B cell (primary cell): ENCODE results near the gene TET3. TPM values are rescaled to one million over a fixed set of nuclear protein-coding genes. Genes with fewer than 3 reads are reported as not detected.

Experiments used
- ATAC-seq: fragments of 200-7000 bp; cut with Tn5 transposase; one replicate; pipeline ENCODE4 v1.10.0; 2021; ENCODE audit warnings: low read depth, mild to moderate bottlenecking, moderate number of reproducible peaks, moderate library complexity
- CTCF ChIA-PET: fragments of 350-600 bp; sonication (Branson Sonifier 250); formaldehyde crosslinking; loops from one replicate; lab custom pipeline; 2021; ENCODE audit warnings: antibody characterized with exemption, inconsistent platforms; lab: Charles Lee
- POLR2A ChIA-PET: fragments of 350-600 bp; sonication (Branson Sonifier 250); formaldehyde crosslinking; loops from one replicate; lab custom pipeline; 2021; ENCODE audit warnings: antibody characterized with exemption; lab: Charles Lee
- DNase-seq: peaks from one replicate; pipeline ENCODE4 v3.0.0; 2013
- H2AFZ ChIP-seq: 2 replicates; pipeline ENCODE4 v1.6.1; 2012; ENCODE audit warnings: mild to moderate bottlenecking, low read depth, low read length; ENCODE audit not compliant: insufficient read depth, poor library complexity, severe bottlenecking
- H3K27ac ChIP-seq, 2 donors: 1 replicate in 1 of 2; 2 replicates in 1 of 2; pipeline ENCODE4 v1.5.1; 2012 to 2013; ENCODE audit warnings: low read length in 2 of 2, mild to moderate bottlenecking in 2 of 2, moderate library complexity in 1 of 2
- H3K27me3 ChIP-seq, 4 experiments: fragments of 200-600 bp in 1 of 4; sonication (generic) in 1 of 4; replicated peaks in 1 of 4; 1 replicate in 2 of 4; 2 replicates in 2 of 4; pipeline versions ENCODE4 v1.6.1 to v1.7.0; 2013 to 2016; ENCODE audit warnings: low read length in 3 of 4, mild to moderate bottlenecking in 2 of 4, mixed read lengths in 1 of 4, moderate library complexity in 1 of 4; ENCODE audit not compliant: insufficient read depth in 4 of 4, control insufficient read depth in 3 of 4; ENCODE audit errors: control extremely low read depth in 1 of 4
- H3K36me3 ChIP-seq, 2 experiments: replicated peaks in 1 of 2; 1 replicate in 1 of 2; 2 replicates in 1 of 2; pipeline versions ENCODE4 v1.6.1 to v1.7.1; 2013; ENCODE audit warnings: low read length in 1 of 2; ENCODE audit not compliant: insufficient read depth in 2 of 2, control insufficient read depth in 1 of 2; ENCODE audit errors: control extremely low read depth in 1 of 2, extremely low read depth in 1 of 2
- H3K4me1 ChIP-seq, 2 donors: fragments of 200-600 bp in 1 of 2; sonication (generic) in 1 of 2; 1 replicate in 1 of 2; 2 replicates in 1 of 2; pipeline versions ENCODE4 v1.5.1 to v1.6.1; 2013 to 2017; ENCODE audit warnings: low read length in 2 of 2; ENCODE audit not compliant: control insufficient read depth in 2 of 2, insufficient read depth in 2 of 2
- H3K4me2 ChIP-seq: replicated peaks from 2 replicates; pipeline ENCODE3; 2012; ENCODE audit warnings: mild to moderate bottlenecking, low read depth, low read length; ENCODE audit not compliant: poor library complexity, severe bottlenecking
- H3K4me3 ChIP-seq, 5 experiments: fragments of 200-600 bp in 1 of 5; sonication (generic) in 1 of 5; 1 replicate in 3 of 5; 2 replicates in 2 of 5; pipeline versions ENCODE4 v1.5.1 to v1.7.0; 2011 to 2016; ENCODE audit warnings: low read length in 4 of 5, mild to moderate bottlenecking in 4 of 5, low read depth in 2 of 5, control low read depth in 1 of 5, moderate library complexity in 1 of 5; ENCODE audit not compliant: insufficient read depth in 1 of 5; ENCODE audit errors: control extremely low read depth in 1 of 5, extremely low read depth in 1 of 5
- H3K79me2 ChIP-seq: fragments of 200-600 bp; sonication (generic); one replicate; pipeline ENCODE4 v1.6.0; 2016; ENCODE audit warnings: low read length; ENCODE audit not compliant: control insufficient read depth, insufficient read depth
- H3K9ac ChIP-seq: fragments of 200-600 bp; sonication (generic); 2 replicates; pipeline ENCODE4 v1.6.1; 2017; ENCODE audit warnings: mild to moderate bottlenecking, low read length, moderate library complexity
- H3K9me3 ChIP-seq, 3 donors: one replicate each; pipeline versions ENCODE4 v1.6.1 to v1.7.1; 2013; ENCODE audit warnings: low read length in 2 of 3; ENCODE audit not compliant: control insufficient read depth in 2 of 3, insufficient read depth in 1 of 3; ENCODE audit errors: control extremely low read depth in 1 of 3
- H4K20me1 ChIP-seq: 2 replicates; pipeline ENCODE4 v1.6.0; 2012; ENCODE audit warnings: mild to moderate bottlenecking, low read length; ENCODE audit not compliant: insufficient read depth, control insufficient read depth, poor library complexity, severe bottlenecking
- H3K27ac Mint-ChIP-seq: one replicate; pipeline ENCODE4 v1.8.0; 2021; ENCODE audit warnings: mixed read lengths
- H3K27me3 Mint-ChIP-seq: one replicate; pipeline ENCODE4 v1.8.0; 2021; ENCODE audit warnings: mixed read lengths
- H3K4me1 Mint-ChIP-seq: one replicate; pipeline ENCODE4 v1.8.0; 2021; ENCODE audit warnings: mixed read lengths
- H3K4me3 Mint-ChIP-seq: one replicate; pipeline ENCODE4 v1.8.0; 2021; ENCODE audit warnings: mixed read lengths
- H3K9me3 Mint-ChIP-seq: one replicate; pipeline ENCODE4 v1.8.0; 2022; ENCODE audit warnings: mixed read lengths; ENCODE audit not compliant: insufficient read depth
- CTCF ChIP-seq: fragments of 200-600 bp; IDR thresholded peaks from one replicate; pipeline ENCODE4 v1.8.0; 2022; ENCODE audit warnings: antibody characterized with exemption, mild to moderate bottlenecking
- EZH2 ChIP-seq: IDR thresholded peaks from 2 replicates; pipeline ENCODE4 v1.6.1; 2012; ENCODE audit warnings: borderline replicate concordance, low read depth, mild to moderate bottlenecking, moderate library complexity, low read length; ENCODE audit not compliant: insufficient read depth, poor library complexity, severe bottlenecking
- WGBS: methylation state at CpG from one replicate; pipeline ENCODE4 v1.1.5; 2013; ENCODE audit warnings: missing lambda C conversion rate; ENCODE audit not compliant: insufficient coverage; 5-methylcytosine and 5-hydroxymethylcytosine counted together
- intact Hi-C: fragments of 100-400 bp; cut with micrococcal nuclease; formaldehyde crosslinking; loops from one replicate; pipeline ENCODE4 v1.10.0; 2022
- polyA plus RNA-seq: library from polyadenylated mRNA; depleted of rRNA; stranded (reverse); fragments of >200 nt; gene quantifications from 2 replicates; pipeline ENCODE4 v1.2.3, GENCODE V29; 2012
- total RNA-seq, 2 donors: library from RNA; stranded (reverse); fragments of 120-200 nt in 1 of 2; gene quantifications; 1 replicate in 1 of 2; 2 replicates in 1 of 2; pipeline versions ENCODE4 v1.2.3 to v1.2.4, GENCODE V29; 2013 to 2022

The TET3 gene
- total and polyA plus RNA-seq, 2 donors (not counting 1 experiment from before 2014, with no cell fraction given): 4.7 to 43.9 TPM

- no peaks in the 10 kb centered on the region for H3K9me3 Mint-ChIP-seq
- Histone ChIP-seq H4K20me1 (peaks cover 55% of the 10 kb centered on the region), H3K4me2 (peak overlapping the region; percentile 76), H2AFZ (no peak overlapping the region), H3K9me3 (peaks cover 0 to 3% (median 0%) of the 10 kb centered on the region in 3 donors), H3K4me1 (peaks cover 48 to 59% of the 10 kb centered on the region in 2 donors), H3K9ac (peak overlapping the region; percentile 71), H3K4me3 (peak overlapping the region; percentile 53 to 76 (median 64)), H3K79me2 (peaks cover 57% of the 10 kb centered on the region), H3K36me3 (peaks cover 4 to 30% of the 10 kb centered on the region in 2 experiments), H3K27me3 (no peaks in the 10 kb centered on the region), H3K27ac (peak overlapping the region; percentile 71 to 72)
- TF ChIP-seq CTCF (no peak), EZH2 (no peak)
- H3K4me1 Mint-ChIP-seq: peaks cover 73% of the 10 kb centered on the region
- WGBS: 76% methylated on average over 17 of the region's 21 CpGs
- CTCF ChIA-PET: interaction anchor here (0.6 to 4.0 kb wide), 6 partner anchors 10 to 143 kb away, joined by 3 to 19 read pairs (median 4); no protein-coding TSS in a partner anchor
- ATAC-seq (no peak), DNase-seq (no peak)
- POLR2A ChIA-PET: interaction anchor here (1.0 to 1.2 kb wide), 2 partner anchors 14 to 46 kb away, joined by 3 read pairs; no protein-coding TSS in a partner anchor
- H3K27me3 Mint-ChIP-seq: no peaks in the 10 kb centered on the region
- H3K4me3 Mint-ChIP-seq: peak overlapping the region; percentile 82
- H3K27ac Mint-ChIP-seq: peak overlapping the region; percentile 89
- intact Hi-C loops: loop anchor here (1.0 to 5.0 kb wide), 2 partner anchors 16 to 79 kb away; no protein-coding TSS in a partner anchor
These were observed 1.5 kb downstream of the TET3 start for GRCh38 chr2:73986085-73986681.
